Smooth muscle cell (in vitro differentiated cells): ENCODE measurements around the gene BTBD6. TPM values are rescaled to one million over a fixed set of nuclear protein-coding genes. Genes with fewer than 3 reads are reported as not detected.

Experiments
- DNase-seq: peaks from one replicate; lab custom pipeline; 2025; ENCODE audit not compliant: unreplicated experiment; lab: John Stamatoyannopoulos, UW
- H2AFZ ChIP-seq: fragments of 200-600 bp; sonication (generic); 2 replicates; pipeline ENCODE4 v1.6.0; 2016; ENCODE audit warnings: antibody characterized with exemption, low read depth, mild to moderate bottlenecking
- H3F3A ChIP-seq: fragments of 200-600 bp; sonication (generic); 2 replicates; pipeline ENCODE4 v1.6.0; 2017; ENCODE audit warnings: antibody characterized with exemption, low read depth
- H3K27ac ChIP-seq: fragments of 200-600 bp; sonication (generic); 2 replicates; pipeline ENCODE4 v1.5.1; 2016; ENCODE audit warnings: low read depth, mild to moderate bottlenecking
- H3K27me3 ChIP-seq: fragments of 200-600 bp; sonication (generic); 2 replicates; pipeline ENCODE4 v1.6.1; 2016; ENCODE audit warnings: low read depth, mild to moderate bottlenecking
- H3K36me3 ChIP-seq: fragments of 200-600 bp; sonication (generic); 2 replicates; pipeline ENCODE4 v1.5.1; 2016; ENCODE audit warnings: low read depth
- H3K4me1 ChIP-seq: fragments of 200-600 bp; sonication (generic); 2 replicates; pipeline ENCODE4 v1.5.1; 2016; ENCODE audit warnings: low read depth
- H3K4me2 ChIP-seq: fragments of 200-600 bp; sonication (generic); 2 replicates; pipeline ENCODE4 v1.6.0; 2016; ENCODE audit warnings: mild to moderate bottlenecking
- H3K4me3 ChIP-seq: fragments of 200-600 bp; sonication (generic); 2 replicates; pipeline ENCODE4 v1.5.1; 2016; ENCODE audit warnings: mild to moderate bottlenecking
- H3K79me2 ChIP-seq: fragments of 200-600 bp; sonication (generic); 2 replicates; pipeline ENCODE4 v1.6.0; 2016; ENCODE audit warnings: low read depth, mild to moderate bottlenecking
- H3K9ac ChIP-seq: fragments of 200-600 bp; sonication (generic); 2 replicates; pipeline ENCODE4 v1.6.0; 2016; ENCODE audit warnings: low read depth
- H3K9me3 ChIP-seq: fragments of 200-600 bp; sonication (generic); replicated peaks from 2 replicates; pipeline ENCODE4 v1.5.1; 2016; ENCODE audit warnings: low read depth
- H4K20me1 ChIP-seq: fragments of 200-600 bp; sonication (generic); 2 replicates; pipeline ENCODE4 v1.6.0; 2016; ENCODE audit warnings: low read depth
- WGBS: methylation state at CpG from one replicate; pipeline ENCODE4 v1.1.7; 2016; ENCODE audit warnings: low lambda C conversion rate; 5-methylcytosine and 5-hydroxymethylcytosine counted together
- polyA plus RNA-seq: library from polyadenylated mRNA; unstranded; fragments of >200 nt; fragmentation: Nextera tagmentation; extraction: Ambion mirVana; gene quantifications from 2 replicates; pipeline ENCODE4 v1.2.1, GENCODE V29; 2016
- total RNA-seq: library from RNA; depleted of rRNA; stranded (reverse); fragments of >200 nt; gene quantifications from 2 replicates; pipeline ENCODE4 v1.2.3, GENCODE V29; 2014
- TF ChIP-seq, protein P1 (sequence below): fragments of 200-600 bp; sonication (generic); IDR thresholded peaks from 2 replicates; pipeline ENCODE4 v1.5.1; 2017; ENCODE audit warnings: borderline replicate concordance, mild to moderate bottlenecking, antibody characterized with exemption; ENCODE audit not compliant: insufficient read depth, poor library complexity, severe bottlenecking

BTBD6 gene
- total and polyA plus RNA-seq, 2 experiments from 2014 or later: 27.0 to 40.3 TPM

DNA sequence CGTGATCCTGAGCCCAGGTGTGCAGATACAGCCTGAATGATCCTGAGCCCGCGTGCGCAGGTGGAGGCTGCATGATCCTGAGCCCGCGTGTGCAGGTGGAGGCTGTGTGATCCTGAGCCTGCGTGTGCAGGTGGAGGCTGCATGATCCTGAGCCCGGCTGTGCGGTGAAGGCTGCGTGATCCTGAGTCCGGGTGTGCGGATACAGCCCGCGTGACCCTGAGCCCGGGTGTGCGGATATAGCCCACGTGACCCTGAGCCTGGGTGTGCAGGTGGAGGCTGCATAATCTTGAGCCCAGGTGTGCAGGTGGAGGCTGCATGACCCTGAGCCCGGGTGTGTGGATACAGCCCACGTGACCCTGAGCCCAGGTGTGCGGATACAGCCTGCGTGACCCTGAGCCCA lies 32.2 kb downstream of the BTBD6 start:
- Histone ChIP-seq H3K36me3 (no peaks in the 10 kb centered on the region), H3K79me2 (peaks cover 23% of the 10 kb centered on the region), H3K9me3 (no peaks in the 10 kb centered on the region), H3K4me2 (no peak overlapping the region), H4K20me1 (peaks cover 69% of the 10 kb centered on the region), H3K27me3 (no peaks in the 10 kb centered on the region), H3F3A (no peaks in the 10 kb centered on the region), H3K27ac (no peak overlapping the region), H3K9ac (no peak overlapping the region), H3K4me1 (no peaks in the 10 kb centered on the region), H2AFZ (no peak overlapping the region), H3K4me3 (no peak overlapping the region)
- 97% methylated on average over 21 of the region's 21 CpGs for WGBS
- TF ChIP-seq, protein P1, sequence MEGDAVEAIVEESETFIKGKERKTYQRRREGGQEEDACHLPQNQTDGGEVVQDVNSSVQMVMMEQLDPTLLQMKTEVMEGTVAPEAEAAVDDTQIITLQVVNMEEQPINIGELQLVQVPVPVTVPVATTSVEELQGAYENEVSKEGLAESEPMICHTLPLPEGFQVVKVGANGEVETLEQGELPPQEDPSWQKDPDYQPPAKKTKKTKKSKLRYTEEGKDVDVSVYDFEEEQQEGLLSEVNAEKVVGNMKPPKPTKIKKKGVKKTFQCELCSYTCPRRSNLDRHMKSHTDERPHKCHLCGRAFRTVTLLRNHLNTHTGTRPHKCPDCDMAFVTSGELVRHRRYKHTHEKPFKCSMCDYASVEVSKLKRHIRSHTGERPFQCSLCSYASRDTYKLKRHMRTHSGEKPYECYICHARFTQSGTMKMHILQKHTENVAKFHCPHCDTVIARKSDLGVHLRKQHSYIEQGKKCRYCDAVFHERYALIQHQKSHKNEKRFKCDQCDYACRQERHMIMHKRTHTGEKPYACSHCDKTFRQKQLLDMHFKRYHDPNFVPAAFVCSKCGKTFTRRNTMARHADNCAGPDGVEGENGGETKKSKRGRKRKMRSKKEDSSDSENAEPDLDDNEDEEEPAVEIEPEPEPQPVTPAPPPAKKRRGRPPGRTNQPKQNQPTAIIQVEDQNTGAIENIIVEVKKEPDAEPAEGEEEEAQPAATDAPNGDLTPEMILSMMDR: no peak
- DNase-seq: no peak

GRCh38 chr14:105281371-105282097 lies 33.2 kb downstream of the BTBD6 start:
- Histone ChIP-seq H3K4me1 (no peaks in the 10 kb centered on the region), H4K20me1 (peaks cover 73% of the 10 kb centered on the region), H3K9me3 (no peaks in the 10 kb centered on the region), H3K79me2 (peaks cover 23% of the 10 kb centered on the region), H3K9ac (no peak overlapping the region), H3F3A (no peaks in the 10 kb centered on the region), H3K4me2 (no peak overlapping the region), H3K27me3 (no peaks in the 10 kb centered on the region), H3K36me3 (no peaks in the 10 kb centered on the region), H3K27ac (no peak overlapping the region), H2AFZ (no peak overlapping the region), H3K4me3 (no peak overlapping the region)
- WGBS: 69% methylated on average over 23 of the region's 23 CpGs
- TF ChIP-seq, protein P1: peak; percentile 67
- DNase-seq: no peak

GRCh38 chr14:105282098-105282725 lies 33.9 kb downstream of the BTBD6 start:
- DNase-seq: no peak
- WGBS: 80% methylated on average over 16 of the region's 16 CpGs
- H3K79me2 ChIP-seq: peaks cover 23% of the 10 kb centered on the region
- no peaks in the 10 kb centered on the region for H3K27me3 ChIP-seq
- no peaks in the 10 kb centered on the region for H3K36me3 ChIP-seq
- H3K4me1 ChIP-seq: no peaks in the 10 kb centered on the region
- peaks cover 80% of the 10 kb centered on the region for H4K20me1 ChIP-seq
- TF ChIP-seq, protein P1: no peak
- H3K27ac ChIP-seq: no peak overlapping the region
- H3F3A ChIP-seq: no peaks in the 10 kb centered on the region
- no peak overlapping the region for H3K4me3 ChIP-seq
- H3K9me3 ChIP-seq: no peaks in the 10 kb centered on the region
- no peak overlapping the region for H2AFZ ChIP-seq
- no peak overlapping the region for H3K4me2 ChIP-seq
- no peak overlapping the region for H3K9ac ChIP-seq
